ENCODE data around the gene BUD13.

Gene BUD13

GRCh38 chr11:116790167-116791001, 17.6 kb upstream of the BUD13 start:
- Histone ChIP-seq H3K4me3 (ENCODE audit: low read length) (no peak overlapping the region), H3K36me3 (ENCODE audit: control insufficient read depth, insufficient read depth, low read length) (no peaks in the 10 kb centered on the region), H3K9me3 (ENCODE audit: control insufficient read depth, low read length) (no peaks in the 10 kb centered on the region), H3K27me3 (ENCODE audit: control insufficient read depth, insufficient read depth, low read length) (no peaks in the 10 kb centered on the region), H3K9ac (ENCODE audit: low read length) (no peak overlapping the region), H3K4me1 (ENCODE audit: control insufficient read depth, insufficient read depth, low read length) (peaks cover 38% of the 10 kb centered on the region)

GRCh38 chr11:116788975-116789374, 16.2 kb upstream of the BUD13 start:
- Histone ChIP-seq H3K4me1 (ENCODE audit: control insufficient read depth, insufficient read depth, low read length) (peaks cover 38% of the 10 kb centered on the region), H3K9me3 (ENCODE audit: control insufficient read depth, low read length) (no peaks in the 10 kb centered on the region), H3K9ac (ENCODE audit: low read length) (peak overlapping the region; percentile 92), H3K4me3 (ENCODE audit: low read length) (peak overlapping the region; percentile 88), H3K27me3 (ENCODE audit: control insufficient read depth, insufficient read depth, low read length) (no peaks in the 10 kb centered on the region), H3K36me3 (ENCODE audit: control insufficient read depth, insufficient read depth, low read length) (no peaks in the 10 kb centered on the region)

- Histone ChIP-seq H3K27me3 (ENCODE audit: control insufficient read depth, insufficient read depth, low read length) (no peaks in the 10 kb centered on the region), H3K4me1 (ENCODE audit: control insufficient read depth, insufficient read depth, low read length) (peaks cover 38% of the 10 kb centered on the region), H3K4me3 (ENCODE audit: low read length) (peak overlapping the region; percentile 88)
Observed at GRCh38 chr11:116788534-116788933, 15.7 kb upstream of the BUD13 start.

GRCh38 chr11:116787786-116788486, 15.1 kb upstream of the BUD13 start, which contains the start of gene ZPR1:
TSS of gene ZPR1 (minus strand) at chr11:116788023. CDS start at chr11:116787990, 33 bp downstream.
- peak within 1 kb of the TSS; percentile 88 for H3K4me3 ChIP-seq (ENCODE audit: low read length)
- H3K4me1 ChIP-seq (ENCODE audit: control insufficient read depth, insufficient read depth, low read length): peaks cover 38% of the 10 kb centered on the region
- H3K27me3 ChIP-seq (ENCODE audit: control insufficient read depth, insufficient read depth, low read length): no peaks in the 10 kb centered on the region
- H3K9me3 ChIP-seq (ENCODE audit: control insufficient read depth, low read length): no peaks in the 10 kb centered on the region
- H3K9ac ChIP-seq (ENCODE audit: low read length): peak within 1 kb of the TSS; percentile 92
- H3K36me3 ChIP-seq (ENCODE audit: control insufficient read depth, insufficient read depth, low read length): peaks cover 6% of the 10 kb centered on the region

More at GRCh38 chr11:116788534-116788933, 15.7 kb upstream of the BUD13 start:
- Histone ChIP-seq H3K9me3 (ENCODE audit: control insufficient read depth, low read length) (no peaks in the 10 kb centered on the region), H3K9ac (ENCODE audit: low read length) (peak overlapping the region; percentile 92), H3K36me3 (ENCODE audit: control insufficient read depth, insufficient read depth, low read length) (no peaks in the 10 kb centered on the region)

GRCh38 chr11:116787436-116787785, 14.6 kb upstream of the BUD13 start:
- Histone ChIP-seq H3K9me3 (ENCODE audit: control insufficient read depth, low read length) (no peaks in the 10 kb centered on the region), H3K9ac (ENCODE audit: low read length) (peak overlapping the region; percentile 92), H3K4me1 (ENCODE audit: control insufficient read depth, insufficient read depth, low read length) (peaks cover 35% of the 10 kb centered on the region), H3K27me3 (ENCODE audit: control insufficient read depth, insufficient read depth, low read length) (no peaks in the 10 kb centered on the region), H3K4me3 (ENCODE audit: low read length) (peak overlapping the region; percentile 88), H3K36me3 (ENCODE audit: control insufficient read depth, insufficient read depth, low read length) (peaks cover 7% of the 10 kb centered on the region)

GRCh38 chr11:116786966-116787365, 14.2 kb upstream of the BUD13 start:
- Histone ChIP-seq H3K27me3 (ENCODE audit: control insufficient read depth, insufficient read depth, low read length) (no peaks in the 10 kb centered on the region), H3K4me3 (ENCODE audit: low read length) (peak overlapping the region; percentile 88), H3K4me1 (ENCODE audit: control insufficient read depth, insufficient read depth, low read length) (peaks cover 30% of the 10 kb centered on the region), H3K9ac (ENCODE audit: low read length) (peak overlapping the region; percentile 92), H3K9me3 (ENCODE audit: control insufficient read depth, low read length) (no peaks in the 10 kb centered on the region), H3K36me3 (ENCODE audit: control insufficient read depth, insufficient read depth, low read length) (peaks cover 10% of the 10 kb centered on the region)

- peaks cover 11% of the 10 kb centered on the region for H3K36me3 ChIP-seq (ENCODE audit: control insufficient read depth, insufficient read depth, low read length)
- H3K27me3 ChIP-seq (ENCODE audit: control insufficient read depth, insufficient read depth, low read length): no peaks in the 10 kb centered on the region
- peaks cover 24% of the 10 kb centered on the region for H3K4me1 ChIP-seq (ENCODE audit: control insufficient read depth, insufficient read depth, low read length)
- H3K9ac ChIP-seq (ENCODE audit: low read length): no peak overlapping the region
- H3K4me3 ChIP-seq (ENCODE audit: low read length): no peak overlapping the region
- no peaks in the 10 kb centered on the region for H3K9me3 ChIP-seq (ENCODE audit: control insufficient read depth, low read length)
Observed at GRCh38 chr11:116786326-116786725, 13.5 kb upstream of the BUD13 start.

GRCh38 chr11:116782728-116783127, 9.9 kb upstream of the BUD13 start:
- Histone ChIP-seq H3K36me3 (ENCODE audit: control insufficient read depth, insufficient read depth, low read length) (peaks cover 24% of the 10 kb centered on the region), H3K27me3 (ENCODE audit: control insufficient read depth, insufficient read depth, low read length) (no peaks in the 10 kb centered on the region), H3K4me3 (ENCODE audit: low read length) (no peak overlapping the region), H3K9ac (ENCODE audit: low read length) (no peak overlapping the region), H3K4me1 (ENCODE audit: control insufficient read depth, insufficient read depth, low read length) (peaks cover 10% of the 10 kb centered on the region), H3K9me3 (ENCODE audit: control insufficient read depth, low read length) (no peaks in the 10 kb centered on the region)

- Histone ChIP-seq H3K36me3 (ENCODE audit: control insufficient read depth, insufficient read depth, low read length) (peaks cover 33% of the 10 kb centered on the region), H3K4me1 (ENCODE audit: control insufficient read depth, insufficient read depth, low read length) (no peaks in the 10 kb centered on the region), H3K9ac (ENCODE audit: low read length) (no peak overlapping the region), H3K4me3 (ENCODE audit: low read length) (no peak overlapping the region), H3K27me3 (ENCODE audit: control insufficient read depth, insufficient read depth, low read length) (no peaks in the 10 kb centered on the region), H3K9me3 (ENCODE audit: control insufficient read depth, low read length) (no peaks in the 10 kb centered on the region)
Observed at GRCh38 chr11:116778556-116778955, 5.8 kb upstream of the BUD13 start.

- Histone ChIP-seq H3K27me3 (ENCODE audit: control insufficient read depth, insufficient read depth, low read length) (no peaks in the 10 kb centered on the region), H3K4me3 (ENCODE audit: low read length) (no peak overlapping the region), H3K4me1 (ENCODE audit: control insufficient read depth, insufficient read depth, low read length) (no peaks in the 10 kb centered on the region), H3K36me3 (ENCODE audit: control insufficient read depth, insufficient read depth, low read length) (peaks cover 24% of the 10 kb centered on the region), H3K9ac (ENCODE audit: low read length) (no peak overlapping the region), H3K9me3 (ENCODE audit: control insufficient read depth, low read length) (no peaks in the 10 kb centered on the region)
Observed at GRCh38 chr11:116777056-116777455, 4.3 kb upstream of the BUD13 start.

- no peak overlapping the region for H3K9ac ChIP-seq (ENCODE audit: low read length)
- no peaks in the 10 kb centered on the region for H3K9me3 ChIP-seq (ENCODE audit: control insufficient read depth, low read length)
- peaks cover 5% of the 10 kb centered on the region for H3K4me1 ChIP-seq (ENCODE audit: control insufficient read depth, insufficient read depth, low read length)
- peaks cover 22% of the 10 kb centered on the region for H3K36me3 ChIP-seq (ENCODE audit: control insufficient read depth, insufficient read depth, low read length)
- no peak overlapping the region for H3K4me3 ChIP-seq (ENCODE audit: low read length)
- no peaks in the 10 kb centered on the region for H3K27me3 ChIP-seq (ENCODE audit: control insufficient read depth, insufficient read depth, low read length)
Observed at GRCh38 chr11:116776522-116776984, 3.8 kb upstream of the BUD13 start.

- Histone ChIP-seq H3K36me3 (ENCODE audit: control insufficient read depth, insufficient read depth, low read length) (peaks cover 22% of the 10 kb centered on the region), H3K4me1 (ENCODE audit: control insufficient read depth, insufficient read depth, low read length) (peaks cover 9% of the 10 kb centered on the region), H3K27me3 (ENCODE audit: control insufficient read depth, insufficient read depth, low read length) (no peaks in the 10 kb centered on the region), H3K4me3 (ENCODE audit: low read length) (no peak overlapping the region), H3K9me3 (ENCODE audit: control insufficient read depth, low read length) (no peaks in the 10 kb centered on the region), H3K9ac (ENCODE audit: low read length) (no peak overlapping the region)
Observed at GRCh38 chr11:116775975-116776374, 3.2 kb upstream of the BUD13 start.
